Liver (tissue), 9 donors: Measurements from ENCODE around the gene OSBPL1A. TPM values are rescaled to one million over a fixed set of nuclear protein-coding genes. Genes with fewer than 3 reads are reported as not detected.
A peak's percentile ranks its signal among the peaks of the same experiment; 100 is the strongest.

ENCODE experiments used
- DNase-seq: peaks from one replicate; pipeline ENCODE4 v3.0.0-alpha.2; 2017; ENCODE audit warnings: low spot score
- H3K27ac ChIP-seq, 2 donors: one replicate each; pipeline ENCODE4 v1.7.0; 2013; ENCODE audit warnings: inconsistent platforms in 2 of 2, low read length in 2 of 2, control low read depth in 1 of 2, low read depth in 1 of 2, mild to moderate bottlenecking in 1 of 2
- H3K27me3 ChIP-seq, 4 donors: one replicate each; pipeline versions ENCODE4 v1.6.1 to v1.7.0; 2013; ENCODE audit warnings: low read length in 3 of 4, inconsistent platforms in 1 of 4, mild to moderate bottlenecking in 1 of 4, moderate library complexity in 1 of 4; ENCODE audit not compliant: control insufficient read depth in 4 of 4, insufficient read depth in 4 of 4
- H3K36me3 ChIP-seq, 4 donors: one replicate each; pipeline versions ENCODE4 v1.6.1 to v1.7.0; 2013; ENCODE audit warnings: low read length in 3 of 4, mild to moderate bottlenecking in 3 of 4, low read depth in 1 of 4, moderate library complexity in 1 of 4; ENCODE audit not compliant: control insufficient read depth in 4 of 4, insufficient read depth in 3 of 4
- H3K4me1 ChIP-seq, 4 donors: one replicate each; pipeline versions ENCODE4 v1.6.1 to v1.7.0; 2013; ENCODE audit warnings: low read length in 3 of 4, mild to moderate bottlenecking in 3 of 4, moderate library complexity in 1 of 4; ENCODE audit not compliant: control insufficient read depth in 4 of 4, insufficient read depth in 4 of 4
- H3K4me3 ChIP-seq, 3 donors: one replicate each; pipeline versions ENCODE4 v1.6.1 to v1.7.0; 2013; ENCODE audit warnings: low read length in 3 of 3, control low read depth in 1 of 3, low read depth in 1 of 3, mild to moderate bottlenecking in 1 of 3
- H3K9ac ChIP-seq, 2 donors: one replicate each; pipeline ENCODE4 v1.7.0; 2013; ENCODE audit warnings: low read length in 2 of 2, mild to moderate bottlenecking in 2 of 2, moderate library complexity in 2 of 2, control low read depth in 1 of 2, low read depth in 1 of 2
- H3K9me3 ChIP-seq, 4 donors: one replicate each; pipeline versions ENCODE4 v1.6.1 to v1.7.0; 2013; ENCODE audit warnings: low read length in 3 of 4; ENCODE audit not compliant: control insufficient read depth in 4 of 4
- ATF3 ChIP-seq: IDR thresholded peaks from 2 replicates; pipeline ENCODE4 v1.6.1; 2016; ENCODE audit warnings: antibody characterized with exemption
- CTCF ChIP-seq: fragments of 150-350 bp; IDR thresholded peaks from 2 replicates; pipeline ENCODE4 v1.5.1; 2017; ENCODE audit warnings: improper control_type of control experiment, low read depth, low read length; ENCODE audit not compliant: missing input control
- FOXA2 ChIP-seq: IDR thresholded peaks from 2 replicates; pipeline ENCODE4 v1.6.1; 2016; ENCODE audit warnings: antibody characterized with exemption
- GABPA ChIP-seq, 2 donors: IDR thresholded peaks in 1 of 2; conservative IDR thresholded peaks in 1 of 2; 2 replicates each; pipeline ENCODE4 v1.6.1; 2016; ENCODE audit warnings: antibody characterized with exemption in 2 of 2, mild to moderate bottlenecking in 1 of 2, moderate library complexity in 1 of 2
- HNF4A ChIP-seq, 2 donors: conservative IDR thresholded peaks; 2 replicates each; pipeline ENCODE4 v1.6.1; 2016; ENCODE audit warnings: antibody characterized with exemption in 2 of 2, mild to moderate bottlenecking in 2 of 2
- HNF4G ChIP-seq: IDR thresholded peaks from 2 replicates; pipeline ENCODE4 v1.6.1; 2016; ENCODE audit warnings: antibody characterized with exemption
- JUND ChIP-seq, 2 donors: IDR thresholded peaks; 2 replicates each; pipeline ENCODE4 v1.6.1; 2016; ENCODE audit warnings: antibody characterized with exemption in 2 of 2
- NR2F2 ChIP-seq: IDR thresholded peaks from 2 replicates; pipeline ENCODE4 v1.6.1; 2016; ENCODE audit warnings: antibody characterized with exemption
- RAD21 ChIP-seq, 2 donors: IDR thresholded peaks; 2 replicates each; pipeline ENCODE4 v1.6.1; 2016; ENCODE audit warnings: antibody characterized with exemption in 2 of 2, mild to moderate bottlenecking in 2 of 2
- REST ChIP-seq: IDR thresholded peaks from 2 replicates; pipeline ENCODE4 v1.6.1; 2016; ENCODE audit warnings: antibody characterized with exemption, mild to moderate bottlenecking
- RXRA ChIP-seq, 2 donors: IDR thresholded peaks; 2 replicates each; pipeline ENCODE4 v1.6.1; 2017 to 2018; ENCODE audit warnings: antibody characterized with exemption in 2 of 2, mild to moderate bottlenecking in 1 of 2
- SP1 ChIP-seq: IDR thresholded peaks from 2 replicates; pipeline ENCODE4 v1.6.1; 2018; ENCODE audit warnings: antibody characterized with exemption, mild to moderate bottlenecking
- TAF1 ChIP-seq: conservative IDR thresholded peaks from 2 replicates; pipeline ENCODE4 v1.6.1; 2016; ENCODE audit warnings: antibody characterized with exemption, mild to moderate bottlenecking
- YY1 ChIP-seq: IDR thresholded peaks from 2 replicates; pipeline ENCODE4 v1.6.1; 2016; ENCODE audit warnings: antibody characterized with exemption, mild to moderate bottlenecking
- ZBTB33 ChIP-seq: IDR thresholded peaks from 2 replicates; pipeline ENCODE4 v1.6.1; 2016; ENCODE audit warnings: antibody characterized with exemption
- WGBS: extraction: QIAGEN DNeasy Blood & Tissue Kit; methylation state at CpG from one replicate; pipeline ENCODE4 v1.1.7; 2013; 5-methylcytosine and 5-hydroxymethylcytosine counted together
- polyA plus RNA-seq, 2 donors: library from polyadenylated mRNA; stranded (reverse) in 1 of 2; unstranded in 1 of 2; fragments of 200-250 nt in 1 of 2; fragments of >200 nt in 1 of 2; fragmentation: Nextera tagmentation in 1 of 2; extraction: Ambion mirVana in 1 of 2; gene quantifications; one replicate each; pipeline versions ENCODE4 v1.2.1 to v1.2.3, GENCODE V29; 2013 to 2015
- total RNA-seq, 2 donors: library from RNA; depleted of rRNA; stranded (reverse); fragments of >200 nt; gene quantifications; one replicate each; pipeline ENCODE4 v1.2.3, GENCODE V29; 2014
- donor health status: healthy.
- donor health status: healthy.
- donor health status: healthy.
- donor health status: healthy.
- donor health status: healthy.

OSBPL1A gene
- total and polyA plus RNA-seq, 4 donors = 5.4 to 12.6 (median 8.9) TPM

GRCh38 chr18:24219561-24220317 lies 177.9 kb downstream of the OSBPL1A start:
- H3K9me3 ChIP-seq = no peaks in the 10 kb centered on the region
- no peak for DNase-seq
- no peaks in the 10 kb centered on the region for H3K27me3 ChIP-seq
- peaks cover 0 to 4% (median 0%) of the 10 kb centered on the region in 4 donors for H3K4me1 ChIP-seq
- no peak overlapping the region for H3K4me3 ChIP-seq
- WGBS = 82% methylated on average over 7 of the region's 7 CpGs
- H3K9ac ChIP-seq = no peak overlapping the region
- peak in 1 of 2 donors; percentile 24 for TF ChIP-seq RAD21 (IDR thresholded peaks at IDR 0.05)
- TF ChIP-seq NR2F2 = no peak
- no peaks in the 10 kb centered on the region for H3K36me3 ChIP-seq
- no peak overlapping the region for H3K27ac ChIP-seq

- H3K4me1 ChIP-seq = peaks cover 0 to 8% (median 0%) of the 10 kb centered on the region in 4 donors
- H3K4me3 ChIP-seq = no peak overlapping the region
- 76% methylated on average over 1 of the region's 1 CpG for WGBS
- TF ChIP-seq ATF3 (no peak), FOXA2 (no peak), RAD21 (IDR thresholded peaks at IDR 0.05) (no peak), SP1 (no peak), REST (no peak), CTCF (no peak), TAF1 (no peak), GABPA (IDR thresholded peaks at IDR 0.05 in 1 of 2, conservative IDR thresholded peaks at IDR 0.05 in 1 of 2) (no peak), HNF4A (conservative IDR thresholded peaks at IDR 0.05) (no peak), HNF4G (no peak), ZBTB33 (no peak), RXRA (IDR thresholded peaks at IDR 0.05) (no peak), YY1 (no peak), JUND (IDR thresholded peaks at IDR 0.05) (no peak), NR2F2 (no peak)
- no peak overlapping the region for H3K9ac ChIP-seq
- H3K27ac ChIP-seq = no peak overlapping the region
- no peaks in the 10 kb centered on the region for H3K36me3 ChIP-seq
- no peaks in the 10 kb centered on the region for H3K9me3 ChIP-seq
- DNase-seq = no peak
- no peaks in the 10 kb centered on the region for H3K27me3 ChIP-seq
Observed at GRCh38 chr18:24214913-24215312, 182.7 kb downstream of the OSBPL1A start.
